SK-N-DZ (cell line): Measurements from ENCODE around the gene CSMD2.

Source experiments
- DNase-seq: peaks from one replicate; pipeline ENCODE4 v3.0.0-alpha.2; 2015; ENCODE audit warnings: low spot score

CSMD2 gene

GRCh38 chr1:33616780-33617179 is 548.2 kb downstream of the CSMD2 start:
- DNase-seq = no peak

GRCh38 chr1:33615546-33615945 is 549.5 kb downstream of the CSMD2 start:
- no peak for DNase-seq

GRCh38 chr1:33610864-33611455 is 554.1 kb downstream of the CSMD2 start:
- no peak for DNase-seq

GRCh38 chr1:33610391-33610790 is 554.6 kb downstream of the CSMD2 start:
- no peak for DNase-seq

GRCh38 chr1:33609739-33610138 is 555.3 kb downstream of the CSMD2 start:
- no peak for DNase-seq

- DNase-seq = no peak
Measured at GRCh38 chr1:33608825-33609400, 556.1 kb downstream of the CSMD2 start.

GRCh38 chr1:33607444-33608005 is 557.5 kb downstream of the CSMD2 start:
- DNase-seq = no peak

- DNase-seq = no peak
Measured at GRCh38 chr1:33606272-33606671, 558.8 kb downstream of the CSMD2 start.

GRCh38 chr1:33602271-33602670 is 562.8 kb downstream of the CSMD2 start:
- no peak for DNase-seq

- no peak for DNase-seq
Measured at GRCh38 chr1:33601751-33602150, 563.3 kb downstream of the CSMD2 start.

GRCh38 chr1:33599516-33600115 is 565.4 kb downstream of the CSMD2 start:
- DNase-seq = no peak

- no peak for DNase-seq
Measured at GRCh38 chr1:33588726-33589125, 576.3 kb downstream of the CSMD2 start.

GRCh38 chr1:33586795-33587194 is 578.2 kb downstream of the CSMD2 start:
- no peak for DNase-seq

- DNase-seq = no peak
Measured at GRCh38 chr1:33586106-33586505, 578.9 kb downstream of the CSMD2 start.

GRCh38 chr1:33583567-33583966 is 581.5 kb downstream of the CSMD2 start:
- DNase-seq = no peak

- DNase-seq = no peak
Measured at GRCh38 chr1:33578557-33579448, 586.2 kb downstream of the CSMD2 start.

GRCh38 chr1:33577663-33578062 is 587.4 kb downstream of the CSMD2 start:
- DNase-seq = no peak

GRCh38 chr1:33576821-33577599 is 588.0 kb downstream of the CSMD2 start:
- no peak for DNase-seq

GRCh38 chr1:33575324-33575879 is 589.6 kb downstream of the CSMD2 start:
- DNase-seq = no peak

GRCh38 chr1:33573661-33574060 is 591.4 kb downstream of the CSMD2 start:
- no peak for DNase-seq

- no peak for DNase-seq
Measured at GRCh38 chr1:33572387-33572786, 592.6 kb downstream of the CSMD2 start.
